Activated B cell treated with CpG ODN at 0.5 μM for 24 hours (primary cell): ENCODE data around the gene E2F3. TPM values are rescaled to one million over a fixed set of nuclear protein-coding genes. Genes with fewer than 3 reads are reported as not detected.

ENCODE experiments used
- ATAC-seq: fragments of 200-7000 bp; cut with Tn5 transposase; one replicate; pipeline ENCODE4 v1.10.0; 2021; ENCODE audit warnings: low read depth, mild to moderate bottlenecking, moderate library complexity
- CTCF ChIA-PET: fragments of 350-600 bp; sonication (Branson Sonifier 250); formaldehyde crosslinking; loops from one replicate; lab custom pipeline; 2021; ENCODE audit warnings: antibody characterized with exemption; lab: Charles Lee
- POLR2A ChIA-PET: fragments of 350-600 bp; sonication (Branson Sonifier 250); formaldehyde crosslinking; loops from one replicate; lab custom pipeline; 2021; ENCODE audit warnings: antibody characterized with exemption; lab: Charles Lee
- DNase-seq: peaks from one replicate; pipeline ENCODE4 v3.0.0; 2022
- H3K27ac Mint-ChIP-seq: one replicate; pipeline ENCODE4 v1.8.0; 2020; ENCODE audit warnings: mixed read lengths
- H3K27me3 Mint-ChIP-seq: one replicate; pipeline ENCODE4 v1.8.0; 2021; ENCODE audit warnings: mixed read lengths
- H3K36me3 Mint-ChIP-seq: one replicate; pipeline ENCODE4 v1.8.0; 2021; ENCODE audit warnings: low read depth, mixed read lengths
- H3K4me1 Mint-ChIP-seq: one replicate; pipeline ENCODE4 v1.8.0; 2021; ENCODE audit warnings: mixed read lengths
- H3K4me3 Mint-ChIP-seq: one replicate; pipeline ENCODE4 v1.8.0; 2020; ENCODE audit warnings: mild to moderate bottlenecking, mixed read lengths
- H3K9me3 Mint-ChIP-seq: one replicate; pipeline ENCODE4 v1.8.0; 2020; ENCODE audit warnings: mixed read lengths
- CTCF ChIP-seq: fragments of 200-600 bp; IDR thresholded peaks from one replicate; pipeline ENCODE4 v1.8.0; 2022; ENCODE audit warnings: antibody characterized with exemption, mild to moderate bottlenecking
- intact Hi-C: fragments of 100-400 bp; cut with micrococcal nuclease; formaldehyde crosslinking; loops from one replicate; pipeline ENCODE4 v1.15.1; 2024
- total RNA-seq: library from RNA; stranded (reverse); gene quantifications from 2 replicates; pipeline ENCODE4 v1.2.3, GENCODE V29; 2022

E2F3 gene
- total RNA-seq, 1 donor from 2014 or later, result 15.6 TPM

DNA sequence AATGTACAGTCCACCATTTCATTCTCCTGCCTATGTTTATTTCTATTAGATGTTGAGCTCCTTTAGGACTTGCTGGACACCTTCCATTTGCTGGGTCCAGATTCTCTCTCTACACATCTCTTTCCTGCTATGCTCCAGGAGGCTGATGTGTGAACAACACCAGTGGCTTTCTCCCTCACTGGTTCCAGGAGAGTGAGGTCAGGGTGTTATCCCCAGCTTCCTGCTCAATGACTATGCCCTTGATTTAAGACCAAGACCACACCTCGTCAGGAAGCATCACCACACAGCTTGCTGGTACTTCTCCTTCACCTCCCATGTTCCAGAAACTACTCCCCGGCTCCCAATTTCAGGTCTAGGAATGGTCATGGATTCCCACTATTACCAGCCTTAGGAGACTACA, 31.3 kb upstream of the E2F3 start:
- POLR2A ChIA-PET, result no interaction called here
- Mint-ChIP-seq H3K4me1 (peaks cover 16% of the 10 kb centered on the region), H3K9me3 (no peaks in the 10 kb centered on the region), H3K27ac (no peak overlapping the region), H3K27me3 (peaks cover 15% of the 10 kb centered on the region), H3K36me3 (no peaks in the 10 kb centered on the region), H3K4me3 (no peak overlapping the region)
- DNase-seq, result no peak
- no peak for TF ChIP-seq CTCF
- intact Hi-C loops, result no loop called here
- CTCF ChIA-PET, result no interaction called here
- ATAC-seq, result no peak

DNA sequence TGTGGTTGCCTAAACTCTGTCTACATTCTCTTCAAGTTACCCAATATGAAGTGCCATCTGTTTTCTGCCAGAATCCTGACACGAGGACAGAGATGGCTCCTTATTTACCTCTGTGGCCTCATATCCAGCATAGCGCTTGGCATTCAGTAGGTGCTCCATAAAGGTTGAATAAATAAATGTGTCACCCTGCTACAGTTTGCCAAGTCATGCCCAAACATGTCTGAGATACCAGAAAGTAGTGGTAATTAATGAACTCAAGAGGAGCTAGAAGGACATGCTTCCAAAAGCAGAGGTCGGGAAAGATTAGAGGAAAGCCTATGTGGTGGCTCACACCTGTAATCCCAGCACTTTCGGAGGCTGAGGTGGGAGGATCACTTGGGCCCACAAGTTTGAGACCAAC, 30.9 kb upstream of the E2F3 start:
- H3K4me3 Mint-ChIP-seq, result no peak overlapping the region
- ChIA-PET CTCF (no interaction called here), POLR2A (no interaction called here)
- peaks cover 13% of the 10 kb centered on the region for H3K27me3 Mint-ChIP-seq
- no peak for ATAC-seq
- H3K36me3 Mint-ChIP-seq, result no peaks in the 10 kb centered on the region
- DNase-seq, result no peak
- no peak overlapping the region for H3K27ac Mint-ChIP-seq
- intact Hi-C loops, result no loop called here
- peaks cover 12% of the 10 kb centered on the region for H3K4me1 Mint-ChIP-seq
- TF ChIP-seq CTCF, result no peak
- no peaks in the 10 kb centered on the region for H3K9me3 Mint-ChIP-seq

- Mint-ChIP-seq H3K9me3 (no peaks in the 10 kb centered on the region), H3K27me3 (peaks cover 3% of the 10 kb centered on the region), H3K4me3 (no peak overlapping the region), H3K36me3 (no peaks in the 10 kb centered on the region), H3K27ac (no peak overlapping the region), H3K4me1 (peaks cover 13% of the 10 kb centered on the region)
- DNase-seq (no peak), ATAC-seq (no peak)
- POLR2A ChIA-PET, result no interaction called here
- no peak for TF ChIP-seq CTCF
- CTCF ChIA-PET, result interaction anchor here (0.5 kb wide), 1 partner anchor 78 kb away, joined by 3 read pairs; no protein-coding TSS in a partner anchor
- intact Hi-C loops, result no loop called here
Measured at GRCh38 chr6:20375436-20375835, 26.2 kb upstream of the E2F3 start.

DNA sequence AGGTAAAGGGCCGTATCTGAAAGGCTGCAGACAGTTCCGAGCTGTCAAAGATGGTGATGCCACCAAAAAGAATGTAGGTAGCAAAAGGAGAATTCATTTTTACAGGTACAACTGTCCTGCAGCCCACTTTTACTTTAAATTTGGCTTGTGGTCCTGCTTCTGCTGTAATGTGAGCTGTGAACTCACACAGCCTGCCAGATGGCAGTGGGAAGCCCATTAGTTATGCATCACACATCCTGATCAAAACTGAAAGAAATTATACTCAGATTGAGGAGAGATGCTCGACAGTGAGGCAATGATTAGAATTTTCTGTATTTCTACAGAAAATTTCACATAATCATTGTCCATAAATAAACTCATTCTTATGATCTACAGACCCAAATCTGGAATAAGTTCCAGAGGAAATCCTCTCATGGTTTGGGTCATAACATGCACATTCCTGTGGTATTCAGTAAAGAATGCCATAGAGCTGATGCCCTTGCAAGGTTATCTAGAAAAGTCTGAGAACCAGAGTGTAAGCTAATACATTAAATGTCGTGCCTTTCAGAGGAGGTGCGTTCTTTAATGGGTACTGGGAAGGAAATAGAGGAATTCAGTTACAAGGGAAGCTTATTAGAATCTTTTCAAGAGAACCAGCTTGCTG, 23.9 kb upstream of the E2F3 start:
- H3K4me3 Mint-ChIP-seq, result no peak overlapping the region
- peak; percentile 50 for ATAC-seq

More for the DNA sequence above, 23.9 kb upstream of the E2F3 start:
- H3K27ac Mint-ChIP-seq, result no peak overlapping the region
- peaks cover 4% of the 10 kb centered on the region for H3K27me3 Mint-ChIP-seq
- peaks cover 13% of the 10 kb centered on the region for H3K4me1 Mint-ChIP-seq
- ChIA-PET POLR2A (interaction anchor here (1.9 kb wide), 1 partner anchor 27 kb away, joined by 5 read pairs; no protein-coding TSS in a partner anchor), CTCF (interaction anchor here (0.8 kb wide), 2 partner anchors 23 to 87 kb away, joined by 3 read pairs; no protein-coding TSS in a partner anchor)
- intact Hi-C loops, result no loop called here
- DNase-seq, result no peak
- H3K9me3 Mint-ChIP-seq, result no peaks in the 10 kb centered on the region
- no peaks in the 10 kb centered on the region for H3K36me3 Mint-ChIP-seq
- no peak for TF ChIP-seq CTCF
